KOPT-K1 (cell line): ENCODE measurements around the gene ADAM10.

ENCODE experiments used
- H3K27ac ChIP-seq: fragments of 200-600 bp; sonication (generic); 2 replicates; pipeline ENCODE4 v1.5.1; 2016; ENCODE audit warnings: antibody characterized with exemption, mild to moderate bottlenecking, low read depth, low read length; ENCODE audit not compliant: poor library complexity, severe bottlenecking
- H3K36me3 ChIP-seq: fragments of 200-600 bp; sonication (generic); 2 replicates; pipeline ENCODE4 v1.5.1; 2017; ENCODE audit warnings: antibody characterized with exemption, mild to moderate bottlenecking, low read length, moderate library complexity; ENCODE audit not compliant: insufficient read depth
- H3K9me3 ChIP-seq: fragments of 200-600 bp; sonication (generic); 2 replicates; pipeline ENCODE4 v1.5.1; 2017; ENCODE audit warnings: antibody characterized with exemption, low read length, mild to moderate bottlenecking; ENCODE audit not compliant: insufficient read depth, poor library complexity, severe bottlenecking

The ADAM10 gene

GRCh38 chr15:58710701-58711100 is 38.8 kb downstream of the ADAM10 start:
- Histone ChIP-seq H3K27ac (no peak overlapping the region), H3K9me3 (no peaks in the 10 kb centered on the region), H3K36me3 (peaks cover 44% of the 10 kb centered on the region)

GRCh38 chr15:58707397-58707796 is 42.1 kb downstream of the ADAM10 start:
- no peak overlapping the region for H3K27ac ChIP-seq
- peaks cover 27% of the 10 kb centered on the region for H3K36me3 ChIP-seq

GRCh38 chr15:58705105-58705504 is 44.4 kb downstream of the ADAM10 start:
- Histone ChIP-seq H3K9me3 (no peaks in the 10 kb centered on the region), H3K27ac (no peak overlapping the region), H3K36me3 (peaks cover 24% of the 10 kb centered on the region; the same call in 1 of the 2 replicates)

More at GRCh38 chr15:58707397-58707796, 42.1 kb downstream of the ADAM10 start:
- H3K9me3 ChIP-seq = no peaks in the 10 kb centered on the region

- H3K27ac ChIP-seq = no peak overlapping the region
- peaks cover 24% of the 10 kb centered on the region; the same call in 1 of the 2 replicates for H3K36me3 ChIP-seq
- no peaks in the 10 kb centered on the region for H3K9me3 ChIP-seq
Measured at GRCh38 chr15:58704155-58704865, 45.2 kb downstream of the ADAM10 start.

GRCh38 chr15:58703610-58704009 is 45.9 kb downstream of the ADAM10 start:
- H3K36me3 ChIP-seq = peaks cover 24% of the 10 kb centered on the region; the same call in 1 of the 2 replicates
- peaks cover 5% of the 10 kb centered on the region for H3K9me3 ChIP-seq
- H3K27ac ChIP-seq = no peak overlapping the region

- H3K27ac ChIP-seq = no peak overlapping the region
- peaks cover 19% of the 10 kb centered on the region; the same call in 1 of the 2 replicates for H3K36me3 ChIP-seq
- peaks cover 7% of the 10 kb centered on the region for H3K9me3 ChIP-seq
Measured at GRCh38 chr15:58702233-58702632, 47.3 kb downstream of the ADAM10 start.

- H3K36me3 ChIP-seq = peaks cover 16% of the 10 kb centered on the region; the same call in 1 of the 2 replicates
- no peak overlapping the region for H3K27ac ChIP-seq
- peaks cover 7% of the 10 kb centered on the region for H3K9me3 ChIP-seq
Measured at GRCh38 chr15:58701376-58701775, 48.1 kb downstream of the ADAM10 start.

GRCh38 chr15:58699769-58700168 is 49.7 kb downstream of the ADAM10 start:
- Histone ChIP-seq H3K27ac (peak overlapping the region; percentile 11), H3K36me3 (peaks cover 16% of the 10 kb centered on the region; the same call in 1 of the 2 replicates), H3K9me3 (peaks cover 7% of the 10 kb centered on the region)

GRCh38 chr15:58698887-58699641 is 50.4 kb downstream of the ADAM10 start:
- Histone ChIP-seq H3K27ac (peak overlapping the region; percentile 11), H3K9me3 (peaks cover 7% of the 10 kb centered on the region), H3K36me3 (peaks cover 14% of the 10 kb centered on the region; the same call in 1 of the 2 replicates)

- H3K9me3 ChIP-seq = peaks cover 7% of the 10 kb centered on the region
- peaks cover 17% of the 10 kb centered on the region; the same call in 1 of the 2 replicates for H3K36me3 ChIP-seq
- no peak overlapping the region for H3K27ac ChIP-seq
Measured at GRCh38 chr15:58697220-58697619, 52.3 kb downstream of the ADAM10 start.

GRCh38 chr15:58696738-58697137 is 52.8 kb downstream of the ADAM10 start:
- H3K9me3 ChIP-seq = peaks cover 7% of the 10 kb centered on the region
- H3K36me3 ChIP-seq = peaks cover 21% of the 10 kb centered on the region; the same call in 1 of the 2 replicates
- H3K27ac ChIP-seq = no peak overlapping the region

GRCh38 chr15:58694641-58695398 is 54.7 kb downstream of the ADAM10 start:
- Histone ChIP-seq H3K36me3 (peaks cover 19% of the 10 kb centered on the region; the same call in 1 of the 2 replicates), H3K9me3 (peaks cover 7% of the 10 kb centered on the region)

GRCh38 chr15:58690703-58691102 is 58.8 kb downstream of the ADAM10 start:
- Histone ChIP-seq H3K36me3 (peaks cover 19% of the 10 kb centered on the region; the same call in 1 of the 2 replicates), H3K9me3 (no peaks in the 10 kb centered on the region), H3K27ac (no peak overlapping the region)

More at GRCh38 chr15:58694641-58695398, 54.7 kb downstream of the ADAM10 start:
- H3K27ac ChIP-seq = no peak overlapping the region

GRCh38 chr15:58689646-58690045 is 59.9 kb downstream of the ADAM10 start:
- H3K27ac ChIP-seq = no peak overlapping the region
- no peaks in the 10 kb centered on the region for H3K9me3 ChIP-seq
- peaks cover 19% of the 10 kb centered on the region; the same call in 1 of the 2 replicates for H3K36me3 ChIP-seq

GRCh38 chr15:58686286-58686685 is 63.2 kb downstream of the ADAM10 start:
- Histone ChIP-seq H3K9me3 (no peaks in the 10 kb centered on the region), H3K27ac (no peak overlapping the region), H3K36me3 (peaks cover 2% of the 10 kb centered on the region; the same call in 1 of the 2 replicates)
